ENCODE measurements around the gene COX10.
A peak's percentile ranks its signal among the peaks of the same experiment; 100 is the strongest.
"Not testable (repeated sequence)": the region's sequence is repeated elsewhere in the genome, so short reads cannot be mapped to it uniquely, and the experiment has no call there.

Gene COX10

GRCh38 chr17:14168582-14168981 lies 99.3 kb downstream of the COX10 start:
- no peak for DNase-seq (ENCODE audit: extremely low read depth in 1 of 2, low read depth in 1 of 2)

GRCh38 chr17:14169287-14169686 lies 100.0 kb downstream of the COX10 start:
- no peak for DNase-seq (ENCODE audit: extremely low read depth in 1 of 2, low read depth in 1 of 2)

- no peak for DNase-seq (ENCODE audit: extremely low read depth in 1 of 2, low read depth in 1 of 2)
Observed at GRCh38 chr17:14169901-14170300, 100.6 kb downstream of the COX10 start.

GRCh38 chr17:14176989-14177388 lies 107.7 kb downstream of the COX10 start:
- not testable (repeated sequence) for DNase-seq (ENCODE audit: extremely low read depth in 1 of 2, low read depth in 1 of 2)

- not testable (repeated sequence) for DNase-seq (ENCODE audit: extremely low read depth in 1 of 2, low read depth in 1 of 2)
Observed at GRCh38 chr17:14177801-14178200, 108.5 kb downstream of the COX10 start.

- not testable (repeated sequence) for DNase-seq (ENCODE audit: extremely low read depth in 1 of 2, low read depth in 1 of 2)
Observed at GRCh38 chr17:14179951-14180350, 110.6 kb downstream of the COX10 start.

GRCh38 chr17:14182084-14182483 lies 112.8 kb downstream of the COX10 start:
- not testable (repeated sequence) for DNase-seq (ENCODE audit: extremely low read depth in 1 of 2, low read depth in 1 of 2)

- DNase-seq (ENCODE audit: extremely low read depth in 1 of 2, low read depth in 1 of 2), result not testable (repeated sequence)
Observed at GRCh38 chr17:14184536-14184935, 115.2 kb downstream of the COX10 start.

- DNase-seq (ENCODE audit: extremely low read depth in 1 of 2, low read depth in 1 of 2), result not testable (repeated sequence)
Observed at GRCh38 chr17:14186443-14186842, 117.1 kb downstream of the COX10 start.

- DNase-seq (ENCODE audit: extremely low read depth in 1 of 2, low read depth in 1 of 2), result not testable (repeated sequence)
Observed at GRCh38 chr17:14190774-14191173, 121.5 kb downstream of the COX10 start.

GRCh38 chr17:14191469-14191868 lies 122.2 kb downstream of the COX10 start:
- DNase-seq (ENCODE audit: extremely low read depth in 1 of 2, low read depth in 1 of 2), result not testable (repeated sequence)

GRCh38 chr17:14192039-14192438 lies 122.7 kb downstream of the COX10 start:
- DNase-seq (ENCODE audit: extremely low read depth in 1 of 2, low read depth in 1 of 2), result not testable (repeated sequence)

GRCh38 chr17:14192636-14193344 lies 123.5 kb downstream of the COX10 start:
- not testable (repeated sequence) for DNase-seq (ENCODE audit: extremely low read depth in 1 of 2, low read depth in 1 of 2)

- no peak for DNase-seq (ENCODE audit: extremely low read depth in 1 of 2, low read depth in 1 of 2)
Observed at GRCh38 chr17:14196377-14196997, 127.2 kb downstream of the COX10 start.

- no peak for DNase-seq (ENCODE audit: extremely low read depth in 1 of 2, low read depth in 1 of 2)
Observed at GRCh38 chr17:14197057-14197456, 127.8 kb downstream of the COX10 start.

- DNase-seq (ENCODE audit: extremely low read depth in 1 of 2, low read depth in 1 of 2), result peak in 1 of 2 donors; percentile 73
Observed at GRCh38 chr17:14197586-14197985, 128.3 kb downstream of the COX10 start.

- no peak for DNase-seq (ENCODE audit: extremely low read depth in 1 of 2, low read depth in 1 of 2)
Observed at GRCh38 chr17:14198013-14198412, 128.7 kb downstream of the COX10 start.

- DNase-seq (ENCODE audit: extremely low read depth in 1 of 2, low read depth in 1 of 2), result no peak
Observed at GRCh38 chr17:14198575-14198974, 129.3 kb downstream of the COX10 start.

GRCh38 chr17:14199601-14200000 lies 130.3 kb downstream of the COX10 start:
- DNase-seq (ENCODE audit: extremely low read depth in 1 of 2, low read depth in 1 of 2), result no peak

- no peak for DNase-seq (ENCODE audit: extremely low read depth in 1 of 2, low read depth in 1 of 2)
Observed at GRCh38 chr17:14200354-14200753, 131.1 kb downstream of the COX10 start.

GRCh38 chr17:14201021-14201987 lies 132.0 kb downstream of the COX10 start:
- DNase-seq (ENCODE audit: extremely low read depth in 1 of 2, low read depth in 1 of 2), result peak in 1 of 2 donors; percentile 63

All from stimulated activated CD8-positive, alpha-beta memory T cell treated with anti-CD3 and anti-CD28 coated beads, Interleukin-7, amount 100 ng/mL, for 48 hours (primary cell).